Measurements from ENCODE around the gene IRS2.

- TF ChIP-seq GATA3 (IDR thresholded peaks at IDR 0.05; ENCODE audit: low read depth, low read length) (no peak), GATA2 (IDR thresholded peaks at IDR 0.05; ENCODE audit: low read depth, low read length) (no peak)
Measured at GRCh38 chr13:109809216-109809932, 23.0 kb upstream of the IRS2 start.
